SK-N-SH (cell line): Measurements from ENCODE around the gene IDH3A. TPM values are rescaled to one million over a fixed set of nuclear protein-coding genes. Genes with fewer than 3 reads are reported as not detected.

Experiments used
- CTCF ChIA-PET: fragments of 300-600, 350-600 bp; formaldehyde crosslinking; extraction: SDS; loops from one replicate; lab custom pipeline; 2021; lab: Yijun Ruan, JAX
- POLR2A ChIA-PET: fragments of 350-600 bp; sonication (Branson Sonifier 250); formaldehyde crosslinking; extraction: SDS; loops from one replicate; lab custom pipeline; 2020; ENCODE audit warnings: antibody characterized with exemption, inconsistent platforms; lab: Yijun Ruan, JAX
- DNase-seq: peaks from one replicate; pipeline ENCODE4 v3.0.0; 2012
- H2AFZ ChIP-seq: fragments of 200-600 bp; sonication (generic); 2 replicates; pipeline ENCODE4 v1.8.1; 2016; ENCODE audit warnings: antibody characterized with exemption, mild to moderate bottlenecking, low read depth
- H3F3A ChIP-seq: fragments of 200-600 bp; sonication (generic); replicated peaks from 2 replicates; pipeline ENCODE3; 2016; ENCODE audit warnings: antibody characterized with exemption, mild to moderate bottlenecking; ENCODE audit not compliant: insufficient read depth
- H3K27ac ChIP-seq, 2 experiments: fragments of 200-500 bp in 1 of 2; fragments of 200-600 bp in 1 of 2; sonication (Bioruptor generic) in 1 of 2; sonication (generic), shearing (Covaris generic) in 1 of 2; 2 replicates each; pipeline versions ENCODE4 v1.5.1 to v1.6.1; 2014 to 2016; ENCODE audit warnings: low read depth in 2 of 2, inconsistent platforms in 1 of 2, low read length in 1 of 2, mild to moderate bottlenecking in 1 of 2, mixed read lengths in 1 of 2
- H3K27me3 ChIP-seq: fragments of 200-600 bp; sonication (generic), shearing (Covaris generic); 2 replicates; pipeline ENCODE4 v1.6.1; 2016; ENCODE audit warnings: mixed run types; ENCODE audit not compliant: insufficient read depth
- H3K36me3 ChIP-seq, 2 experiments: fragments of 200-500 bp in 1 of 2; fragments of 200-600 bp in 1 of 2; sonication (Bioruptor generic) in 1 of 2; sonication (generic) in 1 of 2; replicated peaks in 1 of 2; 2 replicates each; pipeline versions ENCODE3 to v1.5.1; 2014 to 2016; ENCODE audit warnings: low read length in 1 of 2, mild to moderate bottlenecking in 1 of 2; ENCODE audit not compliant: insufficient read depth in 2 of 2, control insufficient read depth in 1 of 2
- H3K4me1 ChIP-seq, 2 experiments: fragments of 200-500 bp in 1 of 2; fragments of 200-600 bp in 1 of 2; sonication (Bioruptor generic) in 1 of 2; sonication (generic), shearing (Covaris generic) in 1 of 2; 2 replicates each; pipeline versions ENCODE4 v1.5.1 to v1.6.1; 2014 to 2016; ENCODE audit warnings: low read depth in 1 of 2, low read length in 1 of 2, mixed run types in 1 of 2; ENCODE audit not compliant: insufficient read depth in 2 of 2, control insufficient read depth in 1 of 2
- H3K4me2 ChIP-seq: fragments of 200-600 bp; sonication (generic), shearing (Covaris generic); 2 replicates; pipeline ENCODE4 v1.6.1; 2017; ENCODE audit warnings: mixed run types
- H3K4me3 ChIP-seq, 2 experiments: fragments of 200-500 bp in 1 of 2; fragments of 200-600 bp in 1 of 2; sonication (Bioruptor generic) in 1 of 2; sonication (generic), shearing (Covaris generic) in 1 of 2; 2 replicates each; pipeline versions ENCODE4 v1.5.1 to v1.8.1; 2014 to 2016; ENCODE audit warnings: low read depth in 2 of 2, inconsistent platforms in 1 of 2, low read length in 1 of 2, mild to moderate bottlenecking in 1 of 2, mixed read lengths in 1 of 2, moderate library complexity in 1 of 2
- H3K79me2 ChIP-seq: fragments of 200-600 bp; sonication (generic); 2 replicates; pipeline ENCODE4 v1.8.1; 2017; ENCODE audit warnings: mild to moderate bottlenecking; ENCODE audit not compliant: insufficient read depth
- H3K9ac ChIP-seq: fragments of 200-600 bp; sonication (generic); 2 replicates; pipeline ENCODE4 v1.6.1; 2017; ENCODE audit warnings: mixed run types
- H3K9me2 ChIP-seq: fragments of 200-600 bp; sonication (generic); 2 replicates; pipeline ENCODE4 v1.6.1; 2017; ENCODE audit warnings: mixed run types
- H3K9me3 ChIP-seq: fragments of 200-600 bp; sonication (generic); 2 replicates; pipeline ENCODE4 v1.6.1; 2017; ENCODE audit warnings: mixed run types, mild to moderate bottlenecking, moderate library complexity
- H4K20me1 ChIP-seq: fragments of 200-600 bp; sonication (generic); 2 replicates; pipeline ENCODE4 v1.6.1; 2017; ENCODE audit warnings: mild to moderate bottlenecking, mixed run types; ENCODE audit not compliant: insufficient read depth
- CHD2 ChIP-seq: fragments of 150-350 bp; IDR thresholded peaks from 2 replicates; pipeline ENCODE4 v1.6.1; 2018; ENCODE audit warnings: low read length; ENCODE audit not compliant: partially characterized antibody
- CTCF ChIP-seq: fragments of 200-600 bp; sonication (generic); IDR thresholded peaks from 2 replicates; pipeline ENCODE4 v1.6.1; 2017; ENCODE audit warnings: antibody characterized with exemption, mild to moderate bottlenecking, moderate library complexity
- ELF1 ChIP-seq: IDR thresholded peaks from 2 replicates; pipeline ENCODE4 v1.4.0; 2012
- EP300 ChIP-seq, 2 experiments: IDR thresholded peaks; 2 replicates each; pipeline versions ENCODE4 v1.4.0 to v1.6.1; 2012; ENCODE audit warnings: borderline replicate concordance in 1 of 2, low read depth in 1 of 2, low read length in 1 of 2
- EZH2phosphoT487 ChIP-seq: fragments of 200-600 bp; sonication (generic); IDR thresholded peaks from 2 replicates; pipeline ENCODE4 v1.6.1; 2017; ENCODE audit warnings: low read depth, mixed run types, mild to moderate bottlenecking, antibody characterized with exemption, moderate library complexity, borderline replicate concordance
- FOXM1 ChIP-seq: IDR thresholded peaks from 2 replicates; pipeline ENCODE4 v1.4.0; 2012; ENCODE audit warnings: low read depth, mild to moderate bottlenecking
- GABPA ChIP-seq: IDR thresholded peaks from 2 replicates; pipeline ENCODE4 v1.4.0; 2012; ENCODE audit warnings: low read depth, mild to moderate bottlenecking
- GATA2 ChIP-seq: sonication (generic); formaldehyde crosslinking; IDR thresholded peaks from 2 replicates; pipeline ENCODE4 v1.5.0; 2020; ENCODE audit warnings: mild to moderate bottlenecking, missing genetic modification reagents
- JUND ChIP-seq: IDR thresholded peaks from 2 replicates; pipeline ENCODE4 v1.4.0; 2012
- MAX ChIP-seq: IDR thresholded peaks from 2 replicates; pipeline ENCODE4 v1.4.0; 2012; ENCODE audit warnings: low read depth
- MEF2A ChIP-seq: IDR thresholded peaks from 2 replicates; pipeline ENCODE4 v1.4.0; 2012; ENCODE audit warnings: low read depth, borderline replicate concordance
- MXI1 ChIP-seq: IDR thresholded peaks from 2 replicates; pipeline ENCODE4 v1.6.1; 2012; ENCODE audit warnings: mild to moderate bottlenecking, low read depth, low read length, improper control_type of control experiment
- POLR2AphosphoS5 ChIP-seq: IDR thresholded peaks from 2 replicates; pipeline ENCODE4 v1.6.1; 2012; ENCODE audit warnings: low read depth, low read length
- RAD21 ChIP-seq: IDR thresholded peaks from 2 replicates; pipeline ENCODE4 v1.6.1; 2012; ENCODE audit warnings: mild to moderate bottlenecking, low read length
- RCOR1 ChIP-seq: fragments of 150-350 bp; IDR thresholded peaks from 2 replicates; pipeline ENCODE4 v1.6.1; 2017; ENCODE audit warnings: antibody characterized with exemption, low read length
- SIN3A ChIP-seq: IDR thresholded peaks from 2 replicates; pipeline ENCODE4 v1.6.1; 2012; ENCODE audit warnings: low read depth, mild to moderate bottlenecking, low read length, moderate library complexity, borderline replicate concordance
- SMC3 ChIP-seq: IDR thresholded peaks from 2 replicates; pipeline ENCODE4 v1.6.1; 2012; ENCODE audit warnings: low read depth, low read length, improper control_type of control experiment
- TAF1 ChIP-seq: IDR thresholded peaks from 2 replicates; pipeline ENCODE4 v1.6.1; 2012; ENCODE audit warnings: low read depth, mild to moderate bottlenecking, low read length, moderate library complexity, borderline replicate concordance
- TCF12 ChIP-seq: IDR thresholded peaks from 2 replicates; pipeline ENCODE4 v1.4.0; 2012
- USF2 ChIP-seq: fragments of 150-350 bp; IDR thresholded peaks from 2 replicates; pipeline ENCODE4 v1.6.1; 2017; ENCODE audit warnings: antibody characterized with exemption, low read length, low read depth, borderline replicate concordance
- WGBS: methylation state at CpG from one replicate; pipeline ENCODE4 v1.1.6; 2017; ENCODE audit warnings: low lambda C conversion rate; 5-methylcytosine and 5-hydroxymethylcytosine counted together
- polyA plus RNA-seq, 3 experiments: library from polyadenylated mRNA; depleted of rRNA; stranded (reverse); fragments of >200 nt; gene quantifications; 2 replicates each; pipeline ENCODE4 v1.2.3, GENCODE V29; 2012
- TF ChIP-seq, protein P1 (sequence below): IDR thresholded peaks from 2 replicates; pipeline ENCODE4; 2012

IDH3A gene
- polyA plus RNA-seq, 1 of the 3 experiments (the other 2 are of a cell fraction) = 33.2 TPM

- Histone ChIP-seq H3K4me3 (no peak overlapping the region; a peak in 1 of 4 replicates), H3F3A (no peaks in the 10 kb centered on the region), H3K9me2 (no peaks in the 10 kb centered on the region), H3K36me3 (peaks cover under 1 to 1% of the 10 kb centered on the region in 2 experiments), H3K9me3 (no peaks in the 10 kb centered on the region), H3K4me1 (no peaks in the 10 kb centered on the region; a peak in 1 of 4 replicates), H3K4me2 (no peak overlapping the region), H3K27me3 (no peaks in the 10 kb centered on the region), H2AFZ (no peak overlapping the region), H4K20me1 (no peaks in the 10 kb centered on the region), H3K9ac (no peak overlapping the region), H3K79me2 (no peaks in the 10 kb centered on the region), H3K27ac (no peak overlapping the region)
- DNase-seq = peak; percentile 78
- ChIA-PET CTCF (interaction anchor here (0.7 to 5.2 kb wide), 22 partner anchors 9 to 273 kb away, joined by 3 to 71 read pairs (median 4); partner anchors contain the start of genes CIB2 and IDH3A), POLR2A (no interaction called here)
- 15% methylated on average over 12 of the region's 12 CpGs for WGBS
- peak; percentile 87 for TF ChIP-seq SMC3
- no peak for TF ChIP-seq FOXM1
- peak; percentile 75 for TF ChIP-seq RAD21
- TF ChIP-seq MEF2A = no peak
- TF ChIP-seq TAF1 = no peak
- no peak for TF ChIP-seq EP300 (IDR thresholded peaks at IDR 0.05; ENCODE audit: borderline replicate concordance in 1 of 2, low read depth in 1 of 2, low read length in 1 of 2)
- peak; percentile 84 for TF ChIP-seq CTCF
- TF ChIP-seq, protein P1, sequence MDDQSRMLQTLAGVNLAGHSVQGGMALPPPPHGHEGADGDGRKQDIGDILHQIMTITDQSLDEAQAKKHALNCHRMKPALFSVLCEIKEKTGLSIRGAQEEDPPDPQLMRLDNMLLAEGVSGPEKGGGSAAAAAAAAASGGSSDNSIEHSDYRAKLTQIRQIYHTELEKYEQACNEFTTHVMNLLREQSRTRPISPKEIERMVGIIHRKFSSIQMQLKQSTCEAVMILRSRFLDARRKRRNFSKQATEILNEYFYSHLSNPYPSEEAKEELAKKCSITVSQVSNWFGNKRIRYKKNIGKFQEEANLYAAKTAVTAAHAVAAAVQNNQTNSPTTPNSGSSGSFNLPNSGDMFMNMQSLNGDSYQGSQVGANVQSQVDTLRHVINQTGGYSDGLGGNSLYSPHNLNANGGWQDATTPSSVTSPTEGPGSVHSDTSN = no peak
- TF ChIP-seq ELF1 = no peak
- no peak for TF ChIP-seq GATA2 (CRISPR knock-in tag)
- no peak for TF ChIP-seq MAX
- TF ChIP-seq SIN3A = no peak
- TF ChIP-seq GABPA = no peak
- no peak for TF ChIP-seq EZH2phosphoT487
These were observed 28.3 kb downstream of the IDH3A start for GRCh38 chr15:78177447-78177873.

DNA sequence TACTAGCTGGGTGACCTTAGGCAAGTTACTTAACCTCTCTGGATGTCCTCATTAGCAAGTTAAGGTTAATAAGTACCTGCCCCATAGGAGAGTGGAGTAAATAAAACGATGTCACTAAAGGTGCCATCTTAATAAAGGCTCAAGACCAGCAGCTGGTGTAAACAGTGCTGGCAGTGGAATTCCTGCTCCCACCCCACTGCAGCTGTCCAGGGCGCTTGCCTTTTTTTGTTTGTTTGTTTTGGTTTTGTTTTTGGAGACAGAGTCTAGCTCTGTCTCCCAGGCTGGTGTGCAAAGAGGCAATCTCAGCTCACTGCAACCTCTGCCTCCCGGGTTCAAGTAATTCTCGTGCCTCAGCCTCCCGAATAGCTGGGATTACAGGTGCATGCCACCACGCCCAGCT, 28.9 kb downstream of the IDH3A start:
- no peak for DNase-seq
- POLR2A ChIA-PET = no interaction called here
- CTCF ChIA-PET = interaction anchor here (0.8 to 5.2 kb wide), 14 partner anchors 9 to 273 kb away, joined by 3 to 71 read pairs (median 5); partner anchors contain the start of gene CIB2
- TF ChIP-seq USF2 (no peak), POLR2AphosphoS5 (no peak), GABPA (no peak), FOXM1 (no peak), CHD2 (no peak), TCF12 (no peak), MXI1 (no peak), CTCF (no peak), RCOR1 (no peak), JUND (no peak)
- TF ChIP-seq, protein P1 = no peak

More for the DNA sequence above, 28.9 kb downstream of the IDH3A start:
- Histone ChIP-seq H3K9me3 (no peaks in the 10 kb centered on the region), H2AFZ (no peak overlapping the region), H4K20me1 (no peaks in the 10 kb centered on the region), H3K4me3 (no peak overlapping the region), H3K27ac (no peak overlapping the region), H3K4me1 (no peaks in the 10 kb centered on the region; a peak in 1 of 4 replicates), H3K36me3 (no peaks in the 10 kb centered on the region), H3K9ac (no peak overlapping the region), H3F3A (no peaks in the 10 kb centered on the region), H3K9me2 (no peaks in the 10 kb centered on the region), H3K27me3 (no peaks in the 10 kb centered on the region), H3K4me2 (no peak overlapping the region), H3K79me2 (no peaks in the 10 kb centered on the region)
- WGBS = 62% methylated on average over 6 of the region's 6 CpGs
